ENCODE measurements around the gene GNAO1. TPM values are rescaled to one million over a fixed set of nuclear protein-coding genes. Genes with fewer than 3 reads are reported as not detected.

Gene GNAO1
- polyA plus RNA-seq, 3 donors: not detected

GRCh38 chr16:56360117-56361008, 169.1 kb downstream of the GNAO1 start:
- no peaks in the 10 kb centered on the region for H3K9me3 Mint-ChIP-seq
- H3K9ac ChIP-seq (ENCODE audit: insufficient read depth, low read length, poor library complexity, severe bottlenecking): no peak overlapping the region
- intact Hi-C loops (cut with micrococcal nuclease): no loop called here
- no peak overlapping the region for H3K4me2 ChIP-seq (replicated peaks; ENCODE audit: extremely low read depth, low read length, poor library complexity, severe bottlenecking)
- H2AFZ ChIP-seq (ENCODE audit: insufficient read depth, low read depth, low read length, poor library complexity, severe bottlenecking): no peak overlapping the region
- H4K20me1 ChIP-seq (ENCODE audit: insufficient read depth, low read length): no peaks in the 10 kb centered on the region
- no peak for DNase-seq
- peaks cover 45 to 55% of the 10 kb centered on the region in 2 donors for H3K36me3 Mint-ChIP-seq
- H3K27ac Mint-ChIP-seq: peak overlapping the region in 4 of 7 donors; percentile 12 to 86 (median 30)
- H3K27me3 Mint-ChIP-seq (ENCODE audit: low read depth in 3 of 3): peaks cover 0 to 2% (median 1%) of the 10 kb centered on the region in 3 donors
- 97% methylated on average over 12 of the region's 15 CpGs for WGBS (ENCODE audit: insufficient coverage)
- no peak overlapping the region for H3K4me3 ChIP-seq (replicated peaks in 1 of 3; ENCODE audit: low read depth in 2 of 3, low read length in 3 of 3)
- H3K27ac ChIP-seq (ENCODE audit: low read depth in 1 of 2, low read length in 2 of 2): no peak overlapping the region
- peaks cover 32% of the 10 kb centered on the region for H3K4me1 Mint-ChIP-seq
- no peak overlapping the region for H3K4me3 Mint-ChIP-seq
- H3K79me2 ChIP-seq (ENCODE audit: insufficient read depth, low read length): no peaks in the 10 kb centered on the region
- TF ChIP-seq, protein P1, sequence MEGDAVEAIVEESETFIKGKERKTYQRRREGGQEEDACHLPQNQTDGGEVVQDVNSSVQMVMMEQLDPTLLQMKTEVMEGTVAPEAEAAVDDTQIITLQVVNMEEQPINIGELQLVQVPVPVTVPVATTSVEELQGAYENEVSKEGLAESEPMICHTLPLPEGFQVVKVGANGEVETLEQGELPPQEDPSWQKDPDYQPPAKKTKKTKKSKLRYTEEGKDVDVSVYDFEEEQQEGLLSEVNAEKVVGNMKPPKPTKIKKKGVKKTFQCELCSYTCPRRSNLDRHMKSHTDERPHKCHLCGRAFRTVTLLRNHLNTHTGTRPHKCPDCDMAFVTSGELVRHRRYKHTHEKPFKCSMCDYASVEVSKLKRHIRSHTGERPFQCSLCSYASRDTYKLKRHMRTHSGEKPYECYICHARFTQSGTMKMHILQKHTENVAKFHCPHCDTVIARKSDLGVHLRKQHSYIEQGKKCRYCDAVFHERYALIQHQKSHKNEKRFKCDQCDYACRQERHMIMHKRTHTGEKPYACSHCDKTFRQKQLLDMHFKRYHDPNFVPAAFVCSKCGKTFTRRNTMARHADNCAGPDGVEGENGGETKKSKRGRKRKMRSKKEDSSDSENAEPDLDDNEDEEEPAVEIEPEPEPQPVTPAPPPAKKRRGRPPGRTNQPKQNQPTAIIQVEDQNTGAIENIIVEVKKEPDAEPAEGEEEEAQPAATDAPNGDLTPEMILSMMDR (IDR thresholded peaks at IDR 0.05): no peak
- H3K9me3 ChIP-seq (replicated peaks in 1 of 2; ENCODE audit: control insufficient read depth in 1 of 2, insufficient read depth in 1 of 2, low read length in 2 of 2): no peaks in the 10 kb centered on the region
- H3K27me3 ChIP-seq (ENCODE audit: control insufficient read depth in 2 of 2, insufficient read depth in 2 of 2, low read length in 2 of 2): no peaks in the 10 kb centered on the region
- peaks cover 42 to 53% of the 10 kb centered on the region in 2 donors for H3K36me3 ChIP-seq (replicated peaks in 1 of 2; ENCODE audit: control insufficient read depth in 1 of 2, insufficient read depth in 2 of 2, low read length in 2 of 2)
- H3K4me1 ChIP-seq (ENCODE audit: control insufficient read depth in 1 of 2, insufficient read depth in 2 of 2, low read length in 2 of 2): peaks cover 19 to 22% of the 10 kb centered on the region in 2 donors

DNA sequence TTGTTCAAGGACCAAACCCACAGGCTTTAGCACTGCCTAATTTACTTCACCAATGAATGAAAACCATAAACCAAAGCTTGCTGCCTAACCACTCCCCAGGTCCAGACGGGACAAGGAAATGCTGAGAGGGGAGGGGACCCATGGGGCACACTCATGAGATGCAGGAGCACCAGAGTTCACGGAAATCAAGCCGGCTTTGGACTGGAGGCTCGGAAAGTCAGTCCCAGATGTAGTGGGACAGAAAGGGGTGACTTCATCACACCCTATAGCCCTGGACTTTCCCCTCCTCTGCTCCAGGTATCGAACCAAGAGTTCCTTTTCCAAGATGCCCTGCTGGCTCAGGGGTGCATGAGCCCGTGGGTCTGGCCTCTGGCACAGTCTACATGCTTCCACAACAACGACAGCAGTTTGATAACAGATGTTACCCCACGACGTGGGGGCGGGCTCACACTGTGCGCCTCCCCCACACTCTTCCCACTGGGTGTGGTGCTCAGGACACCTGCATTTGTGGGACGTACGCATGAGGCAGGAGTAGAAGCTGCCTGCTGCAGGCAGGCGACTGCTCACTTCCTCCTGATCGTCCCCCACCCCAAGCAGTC, 170.9 kb downstream of the GNAO1 start:
- Histone ChIP-seq H3K4me3 (replicated peaks in 1 of 3; ENCODE audit: low read depth in 2 of 3, low read length in 3 of 3) (no peak overlapping the region), H4K20me1 (ENCODE audit: insufficient read depth, low read length) (no peaks in the 10 kb centered on the region), H3K36me3 (replicated peaks in 1 of 2; ENCODE audit: control insufficient read depth in 1 of 2, insufficient read depth in 2 of 2, low read length in 2 of 2) (peaks cover 54 to 71% of the 10 kb centered on the region in 2 donors), H3K4me2 (replicated peaks; ENCODE audit: extremely low read depth, low read length, poor library complexity, severe bottlenecking) (no peak overlapping the region), H3K79me2 (ENCODE audit: insufficient read depth, low read length) (no peaks in the 10 kb centered on the region), H3K4me1 (ENCODE audit: control insufficient read depth in 1 of 2, insufficient read depth in 2 of 2, low read length in 2 of 2) (peaks cover 11 to 12% of the 10 kb centered on the region in 2 donors), H3K9me3 (replicated peaks in 1 of 2; ENCODE audit: control insufficient read depth in 1 of 2, insufficient read depth in 1 of 2, low read length in 2 of 2) (no peaks in the 10 kb centered on the region), H3K27me3 (ENCODE audit: control insufficient read depth in 2 of 2, insufficient read depth in 2 of 2, low read length in 2 of 2) (no peaks in the 10 kb centered on the region), H2AFZ (ENCODE audit: insufficient read depth, low read depth, low read length, poor library complexity, severe bottlenecking) (no peak overlapping the region), H3K27ac (ENCODE audit: low read depth in 1 of 2, low read length in 2 of 2) (no peak overlapping the region), H3K9ac (ENCODE audit: insufficient read depth, low read length, poor library complexity, severe bottlenecking) (no peak overlapping the region)
- 93% methylated on average over 4 of the region's 15 CpGs for WGBS (ENCODE audit: insufficient coverage)
- peaks cover 0 to 2% (median 0%) of the 10 kb centered on the region in 3 donors for H3K27me3 Mint-ChIP-seq (ENCODE audit: low read depth in 3 of 3)
- peaks cover 58 to 68% of the 10 kb centered on the region in 2 donors for H3K36me3 Mint-ChIP-seq
- TF ChIP-seq, protein P1 (IDR thresholded peaks at IDR 0.05): no peak
- intact Hi-C loops (cut with micrococcal nuclease): no loop called here
- peak overlapping the region in 2 of 7 donors; percentile 2 to 62 for H3K27ac Mint-ChIP-seq
- DNase-seq: no peak
- H3K9me3 Mint-ChIP-seq: no peaks in the 10 kb centered on the region
- H3K4me3 Mint-ChIP-seq: no peak overlapping the region
- H3K4me1 Mint-ChIP-seq: peaks cover 19% of the 10 kb centered on the region

Measured in CD14-positive monocyte (primary cell).